Suprapubic skin (tissue), 4 donors: Measurements from ENCODE around the gene SLC9A9.

Experiments used
- POLR2A ChIP-seq, 2 donors: fragments of 450-650 bp; IDR thresholded peaks; one replicate each; pipeline ENCODE4 v1.6.1; 2017; ENCODE audit warnings: antibody characterized with exemption in 2 of 2, mild to moderate bottlenecking in 2 of 2, moderate library complexity in 2 of 2
- POLR2AphosphoS5 ChIP-seq, 3 donors: sonication (generic); formaldehyde crosslinking; IDR thresholded peaks; one replicate each; pipeline ENCODE4 v1.6.1; 2017; ENCODE audit warnings: antibody characterized with exemption in 3 of 3
- TF ChIP-seq, protein P1 (sequence below), 2 donors: fragments of 200-600 bp in 1 of 2; fragments of 450-650 bp in 1 of 2; sonication (generic) in 1 of 2; IDR thresholded peaks; one replicate each; pipeline ENCODE4 v1.5.1; 2016 to 2019; ENCODE audit warnings: antibody characterized with exemption in 2 of 2, mild to moderate bottlenecking in 1 of 2, moderate library complexity in 1 of 2

GRCh38 chr3:143567823-143568222 is 280.4 kb downstream of the SLC9A9 start:
- TF ChIP-seq POLR2AphosphoS5 (IDR thresholded peaks at IDR 0.05) = no peak
- no peak for TF ChIP-seq POLR2A (IDR thresholded peaks at IDR 0.05)
- TF ChIP-seq, protein P1, sequence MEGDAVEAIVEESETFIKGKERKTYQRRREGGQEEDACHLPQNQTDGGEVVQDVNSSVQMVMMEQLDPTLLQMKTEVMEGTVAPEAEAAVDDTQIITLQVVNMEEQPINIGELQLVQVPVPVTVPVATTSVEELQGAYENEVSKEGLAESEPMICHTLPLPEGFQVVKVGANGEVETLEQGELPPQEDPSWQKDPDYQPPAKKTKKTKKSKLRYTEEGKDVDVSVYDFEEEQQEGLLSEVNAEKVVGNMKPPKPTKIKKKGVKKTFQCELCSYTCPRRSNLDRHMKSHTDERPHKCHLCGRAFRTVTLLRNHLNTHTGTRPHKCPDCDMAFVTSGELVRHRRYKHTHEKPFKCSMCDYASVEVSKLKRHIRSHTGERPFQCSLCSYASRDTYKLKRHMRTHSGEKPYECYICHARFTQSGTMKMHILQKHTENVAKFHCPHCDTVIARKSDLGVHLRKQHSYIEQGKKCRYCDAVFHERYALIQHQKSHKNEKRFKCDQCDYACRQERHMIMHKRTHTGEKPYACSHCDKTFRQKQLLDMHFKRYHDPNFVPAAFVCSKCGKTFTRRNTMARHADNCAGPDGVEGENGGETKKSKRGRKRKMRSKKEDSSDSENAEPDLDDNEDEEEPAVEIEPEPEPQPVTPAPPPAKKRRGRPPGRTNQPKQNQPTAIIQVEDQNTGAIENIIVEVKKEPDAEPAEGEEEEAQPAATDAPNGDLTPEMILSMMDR (IDR thresholded peaks at IDR 0.05) = no peak
